Stimulated activated CD4-positive, alpha-beta T cell treated with anti-CD3 and anti-CD28 coated beads, Interleukin-2, amount 100 ng/mL, for 24 hours (primary cell): ENCODE data around the gene CLNK.

Experiments used
- DNase-seq, 2 donors: peaks; one replicate each; pipeline ENCODE4 v3.0.0-alpha.2; 2020

CLNK gene

GRCh38 chr4:10684631-10685030 lies at the start of gene CLNK:
TSS of gene CLNK (minus strand) at chr4:10684768. CDS start at chr4:10667869, 16,899 bp downstream.
- no peak for DNase-seq

- DNase-seq: no peak
Measured at GRCh38 chr4:10733481-10734062, 49.0 kb upstream of the CLNK start.

- no peak for DNase-seq
Measured at GRCh38 chr4:10732914-10733415, 48.4 kb upstream of the CLNK start.

- peak in 1 of 2 donors; percentile 7 for DNase-seq
Measured at GRCh38 chr4:10732235-10732913, 47.8 kb upstream of the CLNK start.

- DNase-seq: no peak
Measured at GRCh38 chr4:10731690-10732089, 47.1 kb upstream of the CLNK start.

GRCh38 chr4:10731162-10731561 lies 46.6 kb upstream of the CLNK start:
- peak in 1 of 2 donors; percentile 12 for DNase-seq

- no peak for DNase-seq
Measured at GRCh38 chr4:10730590-10730989, 46.0 kb upstream of the CLNK start.

GRCh38 chr4:10730019-10730418 lies 45.5 kb upstream of the CLNK start:
- DNase-seq: peak in 1 of 2 donors; percentile 2

- no peak for DNase-seq
Measured at GRCh38 chr4:10729366-10729765, 44.8 kb upstream of the CLNK start.

- DNase-seq: no peak
Measured at GRCh38 chr4:10728016-10728415, 43.4 kb upstream of the CLNK start.

- no peak for DNase-seq
Measured at GRCh38 chr4:10727140-10727880, 42.7 kb upstream of the CLNK start.

GRCh38 chr4:10722957-10723356 lies 38.4 kb upstream of the CLNK start:
- no peak for DNase-seq

GRCh38 chr4:10721616-10722015 lies 37.0 kb upstream of the CLNK start:
- no peak for DNase-seq

- no peak for DNase-seq
Measured at GRCh38 chr4:10716163-10716562, 31.6 kb upstream of the CLNK start.

GRCh38 chr4:10715696-10716095 lies 31.1 kb upstream of the CLNK start:
- no peak for DNase-seq

GRCh38 chr4:10715135-10715534 lies 30.6 kb upstream of the CLNK start:
- DNase-seq: no peak

GRCh38 chr4:10713591-10713990 lies 29.0 kb upstream of the CLNK start:
- DNase-seq: no peak

- DNase-seq: no peak
Measured at GRCh38 chr4:10706236-10706635, 21.7 kb upstream of the CLNK start.

- no peak for DNase-seq
Measured at GRCh38 chr4:10704430-10704810, 19.9 kb upstream of the CLNK start.

- DNase-seq: no peak
Measured at GRCh38 chr4:10703766-10704429, 19.3 kb upstream of the CLNK start.

- DNase-seq: no peak
Measured at GRCh38 chr4:10703156-10703555, 18.6 kb upstream of the CLNK start.

- no peak for DNase-seq
Measured at GRCh38 chr4:10701702-10702460, 17.3 kb upstream of the CLNK start.

- no peak for DNase-seq
Measured at GRCh38 chr4:10701161-10701560, 16.6 kb upstream of the CLNK start.
